Karpas-422 (cell line): ENCODE measurements around the gene ERGIC1. TPM values are rescaled to one million over a fixed set of nuclear protein-coding genes. Genes with fewer than 3 reads are reported as not detected.

Experiments used
- DNase-seq: peaks from one replicate; pipeline ENCODE4 v3.0.0-alpha.2; 2015
- H2AFZ ChIP-seq: fragments of 200-600 bp; sonication (generic); 2 replicates; pipeline ENCODE4 v1.6.1; 2014; ENCODE audit warnings: antibody characterized with exemption, low read length, mixed read lengths
- H3K27ac ChIP-seq: fragments of 200-600 bp; sonication (generic); 2 replicates; pipeline ENCODE4 v1.5.1; 2014; ENCODE audit warnings: mild to moderate bottlenecking, low read length, moderate library complexity
- H3K27me3 ChIP-seq: fragments of 200-600 bp; sonication (generic); 2 replicates; pipeline ENCODE4 v1.6.1; 2014; ENCODE audit warnings: low read length, mixed read lengths
- H3K36me3 ChIP-seq: fragments of 200-600 bp; sonication (generic); 2 replicates; pipeline ENCODE4 v1.6.1; 2014; ENCODE audit warnings: low read length, mixed read lengths; ENCODE audit not compliant: insufficient read depth
- H3K4me1 ChIP-seq: fragments of 200-600 bp; sonication (generic); 2 replicates; pipeline ENCODE4 v1.6.1; 2014; ENCODE audit warnings: mild to moderate bottlenecking, low read length, mixed read lengths
- H3K4me2 ChIP-seq: fragments of 200-600 bp; sonication (generic); 2 replicates; pipeline ENCODE4 v1.6.1; 2014; ENCODE audit warnings: low read length, low read depth, mild to moderate bottlenecking; ENCODE audit not compliant: poor library complexity, severe bottlenecking
- H3K4me3 ChIP-seq: fragments of 200-600 bp; sonication (generic); 2 replicates; pipeline ENCODE4 v1.5.1; 2014; ENCODE audit warnings: mild to moderate bottlenecking, antibody characterized with exemption, low read length, mixed read lengths
- H3K79me2 ChIP-seq: fragments of 200-600 bp; sonication (generic); 2 replicates; pipeline ENCODE4 v1.6.1; 2014; ENCODE audit warnings: mild to moderate bottlenecking, low read length, mixed read lengths
- H3K9ac ChIP-seq: fragments of 200-600 bp; sonication (generic); 2 replicates; pipeline ENCODE4 v1.6.0; 2014; ENCODE audit warnings: low read length
- H3K9me2 ChIP-seq: fragments of 200-600 bp; sonication (generic), shearing (Covaris generic); replicated peaks from 2 replicates; pipeline ENCODE4 v1.6.0; 2014; ENCODE audit warnings: mild to moderate bottlenecking, low read length, moderate library complexity; ENCODE audit not compliant: insufficient read depth
- H3K9me3 ChIP-seq: fragments of 300-700, 200-600 bp; sonication (generic); 2 replicates; pipeline ENCODE4 v1.6.1; 2014; ENCODE audit warnings: low read length, mixed read lengths
- H4K20me1 ChIP-seq: fragments of 200-600 bp; sonication (generic); 2 replicates; pipeline ENCODE4 v1.6.1; 2014; ENCODE audit warnings: mild to moderate bottlenecking, antibody characterized with exemption, low read length, low read depth; ENCODE audit not compliant: insufficient read depth
- total RNA-seq: library from RNA; depleted of rRNA; stranded (reverse); fragments of >200 nt; shearing (Covaris generic); gene quantifications from 2 replicates; pipeline ENCODE4 v1.2.3, GENCODE V29; 2014; ENCODE audit warnings: low replicate concordance

ERGIC1 gene
- total RNA-seq, 1 experiment from 2014 or later = 67.2 TPM

GRCh38 chr5:172957458-172957857, 123.4 kb downstream of the ERGIC1 start:
- Histone ChIP-seq H2AFZ (no peak overlapping the region), H3K27me3 (no peaks in the 10 kb centered on the region), H3K4me3 (no peak overlapping the region), H3K27ac (no peak overlapping the region), H3K9ac (no peak overlapping the region), H3K9me2 (no peaks in the 10 kb centered on the region), H3K4me2 (no peak overlapping the region), H3K4me1 (peaks cover 9% of the 10 kb centered on the region), H3K9me3 (no peaks in the 10 kb centered on the region), H4K20me1 (no peaks in the 10 kb centered on the region), H3K79me2 (peaks cover 14% of the 10 kb centered on the region), H3K36me3 (no peaks in the 10 kb centered on the region)
- no peak for DNase-seq

GRCh38 chr5:172958331-172959046, 124.4 kb downstream of the ERGIC1 start:
- Histone ChIP-seq H3K9me2 (no peaks in the 10 kb centered on the region), H3K4me1 (peaks cover 9% of the 10 kb centered on the region), H3K4me2 (no peak overlapping the region), H3K9ac (no peak overlapping the region), H3K27ac (no peak overlapping the region), H3K9me3 (no peaks in the 10 kb centered on the region), H3K79me2 (peaks cover 14% of the 10 kb centered on the region), H3K4me3 (no peak overlapping the region), H2AFZ (no peak overlapping the region), H3K27me3 (no peaks in the 10 kb centered on the region), H3K36me3 (no peaks in the 10 kb centered on the region), H4K20me1 (no peaks in the 10 kb centered on the region)
- DNase-seq = no peak

- H3K4me1 ChIP-seq = peaks cover 9% of the 10 kb centered on the region
- no peaks in the 10 kb centered on the region for H3K36me3 ChIP-seq
- DNase-seq = no peak
- no peaks in the 10 kb centered on the region for H3K9me3 ChIP-seq
- H2AFZ ChIP-seq = no peak overlapping the region
- no peaks in the 10 kb centered on the region for H3K9me2 ChIP-seq
- H3K27ac ChIP-seq = no peak overlapping the region
- H3K27me3 ChIP-seq = no peaks in the 10 kb centered on the region
- H3K4me2 ChIP-seq = peak overlapping the region; percentile 72
- H4K20me1 ChIP-seq = no peaks in the 10 kb centered on the region
- H3K79me2 ChIP-seq = peaks cover 14% of the 10 kb centered on the region
- H3K9ac ChIP-seq = peak overlapping the region; percentile 75
- peak overlapping the region; percentile 90 for H3K4me3 ChIP-seq
Observed at GRCh38 chr5:172959824-172960799, 126.1 kb downstream of the ERGIC1 start.

- Histone ChIP-seq H3K4me1 (no peaks in the 10 kb centered on the region), H3K4me3 (no peak overlapping the region), H3K27me3 (no peaks in the 10 kb centered on the region), H3K36me3 (no peaks in the 10 kb centered on the region), H3K27ac (no peak overlapping the region), H3K9me2 (no peaks in the 10 kb centered on the region), H3K9ac (no peak overlapping the region), H3K79me2 (no peaks in the 10 kb centered on the region), H4K20me1 (no peaks in the 10 kb centered on the region), H3K9me3 (no peaks in the 10 kb centered on the region), H2AFZ (no peak overlapping the region), H3K4me2 (no peak overlapping the region)
- DNase-seq = no peak
Observed at GRCh38 chr5:172969921-172970320, 135.9 kb downstream of the ERGIC1 start.

GRCh38 chr5:172971482-172971881, 137.4 kb downstream of the ERGIC1 start:
- no peaks in the 10 kb centered on the region for H3K4me1 ChIP-seq
- no peak overlapping the region for H2AFZ ChIP-seq
- no peaks in the 10 kb centered on the region for H4K20me1 ChIP-seq
- H3K4me2 ChIP-seq = no peak overlapping the region
- no peaks in the 10 kb centered on the region for H3K36me3 ChIP-seq
- DNase-seq = no peak
- no peak overlapping the region for H3K9ac ChIP-seq
- H3K9me3 ChIP-seq = no peaks in the 10 kb centered on the region
- no peak overlapping the region for H3K27ac ChIP-seq
- H3K27me3 ChIP-seq = no peaks in the 10 kb centered on the region
- no peaks in the 10 kb centered on the region for H3K9me2 ChIP-seq
- no peaks in the 10 kb centered on the region for H3K79me2 ChIP-seq
- H3K4me3 ChIP-seq = no peak overlapping the region

GRCh38 chr5:172972552-172972951, 138.5 kb downstream of the ERGIC1 start:
- Histone ChIP-seq H3K9me3 (no peaks in the 10 kb centered on the region), H3K4me2 (no peak overlapping the region), H3K36me3 (no peaks in the 10 kb centered on the region), H3K79me2 (no peaks in the 10 kb centered on the region), H3K4me3 (no peak overlapping the region), H4K20me1 (no peaks in the 10 kb centered on the region), H2AFZ (no peak overlapping the region), H3K9me2 (no peaks in the 10 kb centered on the region), H3K4me1 (no peaks in the 10 kb centered on the region), H3K27me3 (no peaks in the 10 kb centered on the region), H3K27ac (no peak overlapping the region), H3K9ac (no peak overlapping the region)
- no peak for DNase-seq

GRCh38 chr5:172973127-172973916, 139.3 kb downstream of the ERGIC1 start:
- no peak overlapping the region for H3K4me3 ChIP-seq
- no peaks in the 10 kb centered on the region for H3K4me1 ChIP-seq
- no peak overlapping the region for H3K27ac ChIP-seq
- H4K20me1 ChIP-seq = no peaks in the 10 kb centered on the region
- no peak overlapping the region for H2AFZ ChIP-seq
- H3K4me2 ChIP-seq = no peak overlapping the region
- no peaks in the 10 kb centered on the region for H3K9me3 ChIP-seq
- no peaks in the 10 kb centered on the region for H3K79me2 ChIP-seq
- no peaks in the 10 kb centered on the region for H3K9me2 ChIP-seq
- no peak overlapping the region for H3K9ac ChIP-seq
- no peaks in the 10 kb centered on the region for H3K36me3 ChIP-seq
- H3K27me3 ChIP-seq = no peaks in the 10 kb centered on the region
- DNase-seq = no peak

GRCh38 chr5:172973931-172974330, 139.9 kb downstream of the ERGIC1 start:
- DNase-seq = no peak
- Histone ChIP-seq H3K4me1 (no peaks in the 10 kb centered on the region), H3K27me3 (no peaks in the 10 kb centered on the region), H3K4me3 (no peak overlapping the region), H3K9me2 (no peaks in the 10 kb centered on the region), H4K20me1 (no peaks in the 10 kb centered on the region), H2AFZ (no peak overlapping the region), H3K27ac (no peak overlapping the region), H3K36me3 (no peaks in the 10 kb centered on the region), H3K79me2 (no peaks in the 10 kb centered on the region), H3K9me3 (no peaks in the 10 kb centered on the region), H3K4me2 (no peak overlapping the region), H3K9ac (no peak overlapping the region)
